ENCODE data around the gene LHFPL3. TPM values are rescaled to one million over a fixed set of nuclear protein-coding genes. Genes with fewer than 3 reads are reported as not detected.

LHFPL3 gene
- total RNA-seq, 2 donors from 2014 or later: not detected

DNA sequence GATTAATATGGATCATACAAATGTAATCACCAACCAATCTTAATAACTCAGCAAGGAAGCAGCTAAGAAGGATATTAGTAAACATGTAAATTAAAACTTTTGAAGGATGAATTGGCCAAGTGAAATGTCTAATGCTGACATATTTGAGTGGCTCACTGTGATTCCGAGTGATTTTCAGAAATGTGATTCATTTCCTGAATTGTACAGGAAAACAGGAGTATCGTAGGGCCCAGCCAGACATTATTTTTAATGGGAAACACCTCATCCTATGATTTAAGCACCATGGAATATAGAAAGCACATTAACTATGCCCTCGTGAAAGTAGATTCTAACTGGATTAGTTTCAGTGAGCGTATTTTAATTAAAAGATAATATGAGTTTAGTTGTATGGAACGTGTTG is 82.3 kb downstream of the LHFPL3 start:
- DNase-seq (ENCODE audit: low spot score): no peak
- Histone ChIP-seq H3K4me3 (no peak overlapping the region), H3K4me1 (ENCODE audit: control insufficient read depth in 1 of 2, low read depth in 2 of 2) (no peaks in the 10 kb centered on the region), H3K27me3 (replicated peaks; ENCODE audit: insufficient read depth) (no peaks in the 10 kb centered on the region), H3K9me3 (no peaks in the 10 kb centered on the region), H3K36me3 (no peaks in the 10 kb centered on the region), H3K27ac (no peak overlapping the region)
- TF ChIP-seq CTCF (IDR thresholded peaks at IDR 0.05): no peak
- ATAC-seq (ENCODE audit: insufficient number of reproducible peaks, low FRiP score, low read depth): no peak

DNA sequence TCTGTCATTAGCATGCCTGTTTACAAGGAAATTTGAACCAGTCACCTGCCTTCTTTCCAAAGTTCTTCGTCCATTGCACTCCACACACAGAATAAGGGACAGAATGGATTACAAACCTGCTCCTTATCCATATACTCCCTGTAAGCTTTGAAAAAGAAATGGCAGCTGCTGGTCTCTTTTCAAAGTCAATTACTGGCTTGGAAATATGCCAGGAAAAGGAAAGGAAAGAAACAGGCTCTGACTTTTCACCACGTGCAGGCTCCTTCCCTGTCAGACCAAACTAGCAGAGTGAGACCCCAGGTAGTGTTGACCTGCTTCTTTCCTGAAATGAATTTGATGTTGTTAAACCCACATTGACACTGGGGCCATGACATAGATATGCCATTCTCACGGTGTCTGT is 84.5 kb downstream of the LHFPL3 start:
- no peak for ATAC-seq (ENCODE audit: insufficient number of reproducible peaks, low FRiP score, low read depth)
- Histone ChIP-seq H3K4me1 (ENCODE audit: control insufficient read depth in 1 of 2, low read depth in 2 of 2) (no peaks in the 10 kb centered on the region), H3K9me3 (no peaks in the 10 kb centered on the region), H3K27me3 (replicated peaks; ENCODE audit: insufficient read depth) (no peaks in the 10 kb centered on the region), H3K36me3 (no peaks in the 10 kb centered on the region), H3K27ac (no peak overlapping the region), H3K4me3 (no peak overlapping the region)
- TF ChIP-seq CTCF (IDR thresholded peaks at IDR 0.05): no peak
- DNase-seq (ENCODE audit: low spot score): no peak

DNA sequence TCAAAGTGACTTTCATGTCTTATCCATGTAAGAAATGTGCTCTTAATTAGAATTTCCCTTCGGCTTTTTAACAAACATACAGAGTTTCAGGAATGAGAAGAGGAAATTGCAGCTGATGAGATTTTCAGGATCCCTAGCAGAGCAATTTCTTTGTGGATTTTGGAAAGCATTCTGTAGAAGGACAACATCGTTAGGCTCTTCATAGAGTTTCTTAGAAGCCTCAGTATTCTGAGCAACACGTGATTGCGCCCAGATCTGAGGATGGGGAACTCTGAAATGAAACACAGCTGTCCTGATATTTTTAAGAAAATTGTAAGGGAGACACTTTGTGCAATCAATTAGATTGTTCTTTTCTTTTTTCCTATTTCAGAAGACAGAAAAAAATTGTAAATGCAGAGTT is 85.8 kb downstream of the LHFPL3 start:
- H3K27ac ChIP-seq: no peak overlapping the region
- no peak for DNase-seq (ENCODE audit: low spot score)
- ATAC-seq (ENCODE audit: insufficient number of reproducible peaks, low FRiP score, low read depth): no peak
- H3K36me3 ChIP-seq: no peaks in the 10 kb centered on the region
- no peak for TF ChIP-seq CTCF (IDR thresholded peaks at IDR 0.05)
- H3K9me3 ChIP-seq: no peaks in the 10 kb centered on the region
- no peaks in the 10 kb centered on the region for H3K27me3 ChIP-seq (replicated peaks; ENCODE audit: insufficient read depth)
- no peaks in the 10 kb centered on the region for H3K4me1 ChIP-seq (ENCODE audit: control insufficient read depth in 1 of 2, low read depth in 2 of 2)
- no peak overlapping the region for H3K4me3 ChIP-seq

GRCh38 chr7:104415700-104416099 is 87.3 kb downstream of the LHFPL3 start:
- H3K36me3 ChIP-seq: no peaks in the 10 kb centered on the region
- H3K27me3 ChIP-seq (replicated peaks; ENCODE audit: insufficient read depth): no peaks in the 10 kb centered on the region
- no peak for DNase-seq (ENCODE audit: low spot score)
- H3K4me1 ChIP-seq (ENCODE audit: control insufficient read depth in 1 of 2, low read depth in 2 of 2): no peaks in the 10 kb centered on the region
- no peaks in the 10 kb centered on the region for H3K9me3 ChIP-seq
- H3K27ac ChIP-seq: no peak overlapping the region
- H3K4me3 ChIP-seq: no peak overlapping the region
- no peak for ATAC-seq (ENCODE audit: insufficient number of reproducible peaks, low FRiP score, low read depth)
- TF ChIP-seq CTCF (IDR thresholded peaks at IDR 0.05): no peak

DNA sequence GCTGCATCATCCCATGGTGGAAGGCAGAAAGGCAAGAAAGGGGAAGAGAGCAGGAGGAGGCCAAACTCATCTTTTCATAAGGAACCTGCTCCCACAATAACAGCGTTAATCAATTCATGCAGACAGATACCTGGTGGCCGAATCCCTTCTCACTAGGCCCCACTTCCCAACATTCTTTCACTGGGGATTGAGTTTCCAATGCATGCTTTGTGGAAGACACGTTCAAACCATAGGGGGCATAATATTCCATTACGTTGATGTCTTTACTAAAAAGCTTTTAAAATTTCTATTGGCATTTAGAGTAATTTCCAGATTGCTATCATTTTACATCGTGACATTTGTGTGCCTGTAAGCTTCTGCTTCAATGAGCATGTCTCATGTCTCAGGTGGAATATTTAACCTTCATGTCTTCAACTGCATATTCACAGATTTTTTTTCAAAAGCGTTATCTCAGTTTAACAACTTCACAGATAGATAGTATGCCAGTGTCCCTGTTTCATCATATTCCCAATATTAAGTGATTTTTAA is 88.5 kb downstream of the LHFPL3 start:
- no peak for TF ChIP-seq CTCF (IDR thresholded peaks at IDR 0.05)
- Histone ChIP-seq H3K36me3 (no peaks in the 10 kb centered on the region), H3K4me3 (no peak overlapping the region), H3K4me1 (ENCODE audit: control insufficient read depth in 1 of 2, low read depth in 2 of 2) (no peaks in the 10 kb centered on the region), H3K27ac (no peak overlapping the region), H3K27me3 (replicated peaks; ENCODE audit: insufficient read depth) (no peaks in the 10 kb centered on the region), H3K9me3 (no peaks in the 10 kb centered on the region)
- no peak for ATAC-seq (ENCODE audit: insufficient number of reproducible peaks, low FRiP score, low read depth)
- DNase-seq (ENCODE audit: low spot score): no peak
